Medulla oblongata (tissue), 1 donor: ENCODE data around the gene FIP1L1.

Source experiments
- DNase-seq: peaks from one replicate; pipeline ENCODE4 v3.0.0-alpha.2; 2015; ENCODE audit errors: extremely low spot score

The FIP1L1 gene

DNA sequence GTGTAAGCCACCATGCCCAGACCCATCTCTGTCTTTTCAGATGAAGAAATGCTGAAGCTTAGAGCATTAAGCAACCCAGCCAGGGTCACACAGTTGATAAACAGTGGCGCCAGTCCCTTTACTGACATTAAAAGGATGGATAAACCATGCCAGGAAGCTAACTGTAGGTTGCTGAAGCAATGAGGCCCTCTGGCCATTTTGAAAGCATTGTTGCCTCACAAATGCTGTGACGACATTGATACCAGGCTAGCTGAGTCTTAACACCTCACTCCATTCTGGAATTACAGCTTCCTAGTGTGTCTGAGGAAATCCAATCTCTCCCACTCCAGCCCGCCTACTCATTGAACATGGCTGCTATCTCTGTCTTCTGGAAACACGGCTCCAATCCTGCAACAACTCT, 124.1 kb downstream of the FIP1L1 start:
- DNase-seq: no peak

DNA sequence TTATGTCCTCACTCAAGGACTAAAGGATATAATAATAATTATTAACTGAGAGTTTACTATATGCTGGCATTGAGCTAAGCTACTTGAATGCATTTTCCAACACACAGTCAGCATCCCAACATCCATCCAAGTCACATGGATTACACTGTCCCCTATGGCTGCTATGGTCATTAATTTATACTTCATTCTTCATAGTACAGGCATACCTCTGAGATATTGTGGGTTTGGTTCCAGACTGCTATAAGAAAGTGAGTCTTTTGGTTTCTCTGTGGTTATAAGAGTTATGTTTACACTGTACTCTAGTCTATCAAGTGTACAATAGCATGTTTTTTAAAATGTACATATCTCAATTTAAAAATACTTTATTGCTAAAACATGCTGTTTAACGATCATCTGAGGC, 124.7 kb downstream of the FIP1L1 start:
- DNase-seq: no peak

DNA sequence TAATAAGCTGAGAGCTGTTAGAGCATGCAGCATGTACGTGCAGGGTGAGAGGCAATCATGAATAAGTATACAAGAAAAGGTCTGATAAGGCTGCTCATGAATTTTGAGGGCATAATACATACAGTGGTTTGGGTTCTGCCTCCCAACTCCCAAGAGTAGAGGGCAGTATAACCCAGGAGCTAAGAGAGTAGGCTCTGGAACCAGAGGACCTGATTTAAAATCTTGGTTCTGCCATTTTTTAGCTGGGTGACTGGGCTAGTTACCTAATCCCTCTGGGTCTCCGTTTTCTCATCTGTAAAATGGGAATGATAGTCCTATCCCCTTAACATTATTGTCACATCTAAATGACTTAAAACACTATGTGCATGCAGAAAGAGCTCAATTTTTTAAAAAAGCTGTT, 128.5 kb downstream of the FIP1L1 start:
- no peak for DNase-seq

GRCh38 chr4:53507058-53507457, 129.6 kb downstream of the FIP1L1 start:
- no peak for DNase-seq

DNA sequence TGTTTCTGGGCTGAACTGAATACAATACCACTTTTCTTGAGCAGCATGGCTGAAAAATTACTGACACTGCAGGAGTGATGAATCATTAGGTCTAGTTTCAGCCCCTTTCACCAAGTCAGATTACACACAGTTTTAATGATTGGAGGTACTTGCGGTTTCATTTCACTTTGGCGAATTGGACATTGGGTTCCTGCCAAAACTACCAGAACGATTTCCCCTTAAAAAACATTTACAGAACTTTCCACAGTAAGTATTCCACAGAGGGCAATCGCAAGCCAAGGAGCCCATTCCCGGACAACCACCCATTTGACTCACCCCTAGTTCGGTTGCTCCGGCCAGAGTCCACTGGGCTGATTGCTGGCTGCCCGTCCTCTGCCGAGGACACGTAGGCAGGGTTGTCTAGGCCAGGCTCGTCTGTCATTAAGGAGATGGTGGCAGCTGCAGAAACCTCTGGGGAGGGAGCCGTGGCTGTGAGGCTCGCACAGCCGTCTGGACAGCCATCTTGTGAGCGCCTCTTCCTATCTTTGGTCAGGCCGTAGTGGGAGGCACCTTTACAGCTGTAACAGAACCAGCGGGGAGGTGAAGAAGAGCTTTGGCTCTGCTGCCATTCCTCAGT, 130.3 kb downstream of the FIP1L1 start:
- no peak for DNase-seq

GRCh38 chr4:53508446-53508845, 131.0 kb downstream of the FIP1L1 start:
- no peak for DNase-seq

DNA sequence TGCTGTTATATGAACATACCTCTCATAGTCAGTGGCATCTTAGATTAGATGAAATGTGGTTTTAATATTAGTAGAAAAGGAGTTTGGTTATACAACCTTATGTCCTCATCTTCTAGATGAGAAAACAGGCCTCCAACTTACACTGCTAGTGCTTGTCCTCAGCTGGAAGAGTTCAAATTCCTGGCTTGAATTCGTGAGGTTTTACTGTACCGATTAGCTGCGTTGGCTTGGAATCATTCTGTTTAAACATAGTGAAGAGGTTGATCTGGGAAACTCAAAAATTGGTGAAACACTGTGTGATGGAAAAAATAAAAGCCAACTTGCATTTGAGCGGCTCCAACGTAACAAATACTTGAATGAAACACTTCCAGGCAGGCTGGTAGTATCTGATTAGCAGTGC, 132.9 kb downstream of the FIP1L1 start:
- DNase-seq: no peak
